ENCODE data around the gene HS3ST5. TPM values are rescaled to one million over a fixed set of nuclear protein-coding genes. Genes with fewer than 3 reads are reported as not detected.

The HS3ST5 gene
- total RNA-seq, 2 experiments from 2014 or later, result not detected

DNA sequence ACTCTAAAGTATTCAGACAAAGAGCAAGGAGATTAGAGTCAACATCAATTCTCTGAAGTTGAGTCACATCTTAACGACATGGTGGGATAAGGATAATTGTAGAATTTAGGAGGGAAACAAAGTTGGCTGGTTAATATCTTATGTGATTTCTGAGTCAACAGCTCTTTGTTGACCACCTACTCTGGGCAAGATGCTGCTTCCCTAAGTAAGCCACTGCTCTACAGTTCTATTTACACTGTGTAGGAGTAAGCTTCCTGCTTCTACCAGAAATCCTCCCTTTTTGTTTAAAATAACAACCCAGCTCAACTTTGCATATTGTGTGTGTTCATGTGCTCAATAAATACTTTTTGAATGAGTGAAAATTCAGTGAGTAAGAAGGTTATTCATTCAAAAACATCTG, 3.1 kb downstream of the HS3ST5 start:
- Mint-ChIP-seq H3K27ac (no peak overlapping the region), H3K9me3 (no peaks in the 10 kb centered on the region), H3K27me3 (peaks cover 30% of the 10 kb centered on the region), H3K4me1 (ENCODE audit: low read depth) (no peaks in the 10 kb centered on the region), H3K36me3 (ENCODE audit: low read depth) (no peaks in the 10 kb centered on the region), H3K4me3 (no peak overlapping the region)
- no peak for TF ChIP-seq CTCF (IDR thresholded peaks at IDR 0.05)
- intact Hi-C loops (cut with micrococcal nuclease), result no loop called here
- no peak for DNase-seq
- no peak for ATAC-seq
- POLR2A ChIA-PET, result no interaction called here
- CTCF ChIA-PET, result no interaction called here

- ATAC-seq (no peak), DNase-seq (no peak)
- Mint-ChIP-seq H3K27me3 (peaks cover 3% of the 10 kb centered on the region), H3K4me1 (ENCODE audit: low read depth) (no peaks in the 10 kb centered on the region), H3K4me3 (no peak overlapping the region), H3K36me3 (ENCODE audit: low read depth) (no peaks in the 10 kb centered on the region), H3K27ac (no peak overlapping the region), H3K9me3 (no peaks in the 10 kb centered on the region)
- TF ChIP-seq CTCF (IDR thresholded peaks at IDR 0.05), result no peak
- ChIA-PET POLR2A (no interaction called here), CTCF (no interaction called here)
- intact Hi-C loops (cut with micrococcal nuclease), result no loop called here
Observed at GRCh38 chr6:114334237-114334636, 8.6 kb downstream of the HS3ST5 start.

DNA sequence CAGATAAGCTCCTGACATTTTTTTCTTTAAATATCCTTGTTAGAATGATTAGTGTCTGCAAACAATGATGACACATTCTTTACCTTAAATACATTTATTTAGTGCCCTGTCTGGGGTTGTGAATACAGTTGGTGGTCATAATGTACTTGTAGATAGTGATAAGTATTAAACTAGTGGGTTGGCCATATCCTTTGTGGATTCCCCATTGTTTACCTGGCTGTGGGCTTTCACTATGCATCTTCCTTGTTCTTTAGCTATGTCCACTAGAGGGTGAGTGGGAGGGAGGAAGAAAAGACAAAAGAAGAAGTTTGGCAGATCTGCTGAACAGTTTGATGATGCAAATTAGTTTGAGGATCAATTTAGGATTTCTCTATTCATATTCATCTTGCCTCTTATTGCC, 15.7 kb downstream of the HS3ST5 start:
- ChIA-PET CTCF (no interaction called here), POLR2A (no interaction called here)
- Mint-ChIP-seq H3K4me3 (no peak overlapping the region), H3K27ac (no peak overlapping the region), H3K9me3 (no peaks in the 10 kb centered on the region), H3K4me1 (ENCODE audit: low read depth) (no peaks in the 10 kb centered on the region), H3K27me3 (peaks cover 1% of the 10 kb centered on the region), H3K36me3 (ENCODE audit: low read depth) (no peaks in the 10 kb centered on the region)
- intact Hi-C loops (cut with micrococcal nuclease), result no loop called here
- no peak for ATAC-seq
- DNase-seq, result no peak
- TF ChIP-seq CTCF (IDR thresholded peaks at IDR 0.05), result no peak

DNA sequence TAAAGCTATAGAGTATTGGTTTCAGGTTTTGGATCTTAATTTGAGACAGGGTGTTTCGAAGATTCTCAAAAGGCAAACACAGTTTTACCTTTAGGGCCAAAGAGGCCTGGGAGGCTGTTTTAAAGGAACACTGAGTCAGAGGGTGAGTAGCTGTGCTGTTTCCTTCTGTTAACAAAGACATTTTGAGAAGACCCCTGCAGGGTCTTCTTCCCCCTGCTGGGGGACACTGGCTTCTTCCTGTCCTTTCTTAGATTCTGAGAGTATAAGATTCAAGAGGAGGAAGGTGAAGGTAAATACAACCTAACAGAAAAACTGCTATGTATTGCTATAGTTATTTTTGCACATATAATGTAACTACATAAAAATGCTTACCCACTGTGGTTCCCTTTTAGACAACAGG, 19.0 kb downstream of the HS3ST5 start:
- intact Hi-C loops (cut with micrococcal nuclease), result no loop called here
- Mint-ChIP-seq H3K27me3 (peaks cover 1% of the 10 kb centered on the region), H3K9me3 (no peaks in the 10 kb centered on the region), H3K36me3 (ENCODE audit: low read depth) (no peaks in the 10 kb centered on the region), H3K27ac (no peak overlapping the region), H3K4me1 (ENCODE audit: low read depth) (no peaks in the 10 kb centered on the region), H3K4me3 (no peak overlapping the region)
- POLR2A ChIA-PET, result no interaction called here
- CTCF ChIA-PET, result no interaction called here
- no peak for ATAC-seq
- no peak for TF ChIP-seq CTCF (IDR thresholded peaks at IDR 0.05)
- DNase-seq, result no peak

DNA sequence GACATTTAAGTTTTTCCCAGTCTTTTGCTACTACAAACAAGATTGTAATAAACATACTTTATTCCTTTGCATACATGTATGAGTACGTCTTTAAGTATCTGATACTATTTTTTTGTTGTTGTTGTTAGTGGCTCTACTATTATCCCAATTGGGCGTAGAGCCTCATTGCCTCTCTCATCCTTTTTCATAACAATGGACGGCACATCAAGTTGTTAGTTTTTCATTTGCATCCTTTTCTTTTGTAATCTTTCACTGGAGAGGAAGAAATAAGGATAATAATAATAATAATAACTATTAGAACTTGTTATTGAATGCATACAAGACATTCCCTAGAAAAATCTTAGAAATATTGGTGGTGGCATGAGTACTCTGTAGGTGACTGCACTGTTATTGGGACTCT, 23.1 kb downstream of the HS3ST5 start:
- CTCF ChIA-PET, result interaction anchor here (1.8 kb wide), 1 partner anchor 15 kb away, joined by 6 read pairs; no protein-coding TSS in a partner anchor
- intact Hi-C loops (cut with micrococcal nuclease), result no loop called here
- Mint-ChIP-seq H3K36me3 (ENCODE audit: low read depth) (no peaks in the 10 kb centered on the region), H3K4me3 (no peak overlapping the region), H3K9me3 (no peaks in the 10 kb centered on the region), H3K4me1 (ENCODE audit: low read depth) (no peaks in the 10 kb centered on the region), H3K27ac (no peak overlapping the region), H3K27me3 (no peaks in the 10 kb centered on the region)
- no peak for TF ChIP-seq CTCF (IDR thresholded peaks at IDR 0.05)
- POLR2A ChIA-PET, result no interaction called here
- no peak for DNase-seq
- ATAC-seq, result no peak

All from activated CD8-positive, alpha-beta T cell treated with anti-CD3 and anti-CD28 coated beads for 36 hours (primary cell).